WTC11 (cell line): ENCODE results near the gene CMYA5. TPM values are rescaled to one million over a fixed set of nuclear protein-coding genes. Genes with fewer than 3 reads are reported as not detected.

Experiments
- ATAC-seq: fragments of 200-7000 bp; cut with Tn5 transposase; 2 replicates; pipeline ENCODE4 v1.10.0; 2021; ENCODE audit warnings: mild to moderate bottlenecking, moderate library complexity
- CTCF ChIA-PET: fragments of 300-600 bp; sonication (Branson Sonifier 250); formaldehyde crosslinking; loops from one replicate; lab custom pipeline; 2021; ENCODE audit warnings: antibody characterized with exemption; lab: Charles Lee
- POLR2A ChIA-PET: fragments of 350-600 bp; sonication (Branson Sonifier 250); formaldehyde crosslinking; loops from one replicate; lab custom pipeline; 2021; ENCODE audit warnings: antibody characterized with exemption; lab: Charles Lee
- DNase-seq: peaks from one replicate; pipeline ENCODE4 v3.0.0; 2021; ENCODE audit warnings: low spot score
- H3K27ac Mint-ChIP-seq: 2 replicates; pipeline ENCODE4 v1.8.0; 2021; ENCODE audit warnings: mixed read lengths
- H3K27me3 Mint-ChIP-seq: 2 replicates; pipeline ENCODE4 v1.8.0; 2021; ENCODE audit warnings: low read depth, mild to moderate bottlenecking, moderate library complexity, mixed read lengths
- H3K36me3 Mint-ChIP-seq: 2 replicates; pipeline ENCODE4 v1.8.0; 2021; ENCODE audit warnings: mixed read lengths
- H3K4me1 Mint-ChIP-seq: 2 replicates; pipeline ENCODE4 v1.8.0; 2022; ENCODE audit warnings: mixed read lengths
- H3K4me3 Mint-ChIP-seq: 2 replicates; pipeline ENCODE4 v1.8.0; 2021; ENCODE audit warnings: mild to moderate bottlenecking, moderate library complexity, mixed read lengths
- H3K9me3 Mint-ChIP-seq: 2 replicates; pipeline ENCODE4 v1.8.0; 2021; ENCODE audit warnings: mixed read lengths
- ESRRA ChIP-seq: sonication (generic); formaldehyde crosslinking; IDR thresholded peaks from 2 replicates; pipeline ENCODE4 v1.8.1; 2022; ENCODE audit warnings: mild to moderate bottlenecking, missing genetic modification reagents, borderline replicate concordance
- FOXP1 ChIP-seq: sonication (generic); formaldehyde crosslinking; IDR thresholded peaks from 2 replicates; pipeline ENCODE4 v1.8.0; 2022; ENCODE audit warnings: missing genetic modification reagents, mild to moderate bottlenecking, moderate library complexity, borderline replicate concordance
- MXD4 ChIP-seq: fragments of 250-450 bp; sonication (Bioruptor Pico); IDR thresholded peaks from 2 replicates; pipeline ENCODE4 v1.8.0; 2021; ENCODE audit warnings: mild to moderate bottlenecking, moderate library complexity, borderline replicate concordance
- NFYB ChIP-seq: sonication (generic); formaldehyde crosslinking; conservative IDR thresholded peaks from 2 replicates; pipeline ENCODE4 v1.8.0; 2022; ENCODE audit warnings: low read depth, missing genetic modification reagents
- PRRX2 ChIP-seq: fragments of 250-450 bp; sonication (Bioruptor Pico); IDR thresholded peaks from 2 replicates; pipeline ENCODE4 v1.8.0; 2021; ENCODE audit warnings: mild to moderate bottlenecking
- SMAD4 ChIP-seq: sonication (generic); formaldehyde crosslinking; IDR thresholded peaks from 2 replicates; pipeline ENCODE4 v1.8.0; 2022; ENCODE audit warnings: mild to moderate bottlenecking, missing genetic modification reagents
- ZBTB21 ChIP-seq: sonication (generic); formaldehyde crosslinking; IDR thresholded peaks from 2 replicates; pipeline ENCODE4 v1.8.1; 2023; ENCODE audit warnings: mild to moderate bottlenecking, missing genetic modification reagents, borderline replicate concordance
- total RNA-seq: library from RNA; stranded (reverse); gene quantifications from 3 replicates; pipeline ENCODE4 v1.2.3, GENCODE V29; 2021
- TF ChIP-seq, protein P1 (sequence below): sonication (generic); formaldehyde crosslinking; IDR thresholded peaks from 2 replicates; pipeline ENCODE4 v1.8.0; 2023; ENCODE audit warnings: missing genetic modification reagents, mild to moderate bottlenecking, borderline replicate concordance
- TF ChIP-seq, protein P2 (sequence below): sonication (generic); formaldehyde crosslinking; IDR thresholded peaks from 2 replicates; pipeline ENCODE4 v1.8.0; 2022; ENCODE audit warnings: mild to moderate bottlenecking, missing genetic modification reagents
- TF ChIP-seq, protein P3 (sequence below): sonication (generic); formaldehyde crosslinking; IDR thresholded peaks from 2 replicates; pipeline ENCODE4 v1.8.1; 2022; ENCODE audit warnings: low read depth, missing genetic modification reagents, borderline replicate concordance
- TF ChIP-seq, protein P4 (sequence below): sonication (generic); formaldehyde crosslinking; IDR thresholded peaks from 2 replicates; pipeline ENCODE4 v1.8.1; 2023; ENCODE audit warnings: mild to moderate bottlenecking, missing genetic modification reagents
- TF ChIP-seq, protein P5 (sequence below): sonication (generic); formaldehyde crosslinking; IDR thresholded peaks from 2 replicates; pipeline ENCODE4 v1.8.1; 2023; ENCODE audit warnings: mild to moderate bottlenecking, missing genetic modification reagents, moderate library complexity

Gene CMYA5
- total RNA-seq, 1 experiment from 2014 or later = 1.2 TPM

DNA sequence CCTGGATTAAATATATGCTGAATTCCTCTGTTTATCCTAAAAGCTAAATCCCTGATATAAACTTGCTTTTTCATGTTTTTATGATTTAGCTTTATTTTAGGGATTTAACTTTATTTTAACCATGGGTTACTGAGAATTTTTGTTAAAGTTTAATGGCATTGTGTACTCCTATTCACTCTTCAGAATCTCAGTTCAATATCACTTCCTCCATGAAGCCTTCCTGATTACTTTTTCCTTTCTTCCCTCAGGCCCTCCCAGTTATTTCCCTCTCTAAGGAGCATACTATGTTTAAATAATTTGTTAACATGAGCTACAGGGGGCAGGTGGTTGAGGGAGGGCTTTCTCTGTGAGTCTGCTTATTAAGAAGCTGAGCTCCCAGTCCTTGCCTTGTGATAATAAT is 151.5 kb downstream of the CMYA5 start (continued):
- TF ChIP-seq, protein P1, sequence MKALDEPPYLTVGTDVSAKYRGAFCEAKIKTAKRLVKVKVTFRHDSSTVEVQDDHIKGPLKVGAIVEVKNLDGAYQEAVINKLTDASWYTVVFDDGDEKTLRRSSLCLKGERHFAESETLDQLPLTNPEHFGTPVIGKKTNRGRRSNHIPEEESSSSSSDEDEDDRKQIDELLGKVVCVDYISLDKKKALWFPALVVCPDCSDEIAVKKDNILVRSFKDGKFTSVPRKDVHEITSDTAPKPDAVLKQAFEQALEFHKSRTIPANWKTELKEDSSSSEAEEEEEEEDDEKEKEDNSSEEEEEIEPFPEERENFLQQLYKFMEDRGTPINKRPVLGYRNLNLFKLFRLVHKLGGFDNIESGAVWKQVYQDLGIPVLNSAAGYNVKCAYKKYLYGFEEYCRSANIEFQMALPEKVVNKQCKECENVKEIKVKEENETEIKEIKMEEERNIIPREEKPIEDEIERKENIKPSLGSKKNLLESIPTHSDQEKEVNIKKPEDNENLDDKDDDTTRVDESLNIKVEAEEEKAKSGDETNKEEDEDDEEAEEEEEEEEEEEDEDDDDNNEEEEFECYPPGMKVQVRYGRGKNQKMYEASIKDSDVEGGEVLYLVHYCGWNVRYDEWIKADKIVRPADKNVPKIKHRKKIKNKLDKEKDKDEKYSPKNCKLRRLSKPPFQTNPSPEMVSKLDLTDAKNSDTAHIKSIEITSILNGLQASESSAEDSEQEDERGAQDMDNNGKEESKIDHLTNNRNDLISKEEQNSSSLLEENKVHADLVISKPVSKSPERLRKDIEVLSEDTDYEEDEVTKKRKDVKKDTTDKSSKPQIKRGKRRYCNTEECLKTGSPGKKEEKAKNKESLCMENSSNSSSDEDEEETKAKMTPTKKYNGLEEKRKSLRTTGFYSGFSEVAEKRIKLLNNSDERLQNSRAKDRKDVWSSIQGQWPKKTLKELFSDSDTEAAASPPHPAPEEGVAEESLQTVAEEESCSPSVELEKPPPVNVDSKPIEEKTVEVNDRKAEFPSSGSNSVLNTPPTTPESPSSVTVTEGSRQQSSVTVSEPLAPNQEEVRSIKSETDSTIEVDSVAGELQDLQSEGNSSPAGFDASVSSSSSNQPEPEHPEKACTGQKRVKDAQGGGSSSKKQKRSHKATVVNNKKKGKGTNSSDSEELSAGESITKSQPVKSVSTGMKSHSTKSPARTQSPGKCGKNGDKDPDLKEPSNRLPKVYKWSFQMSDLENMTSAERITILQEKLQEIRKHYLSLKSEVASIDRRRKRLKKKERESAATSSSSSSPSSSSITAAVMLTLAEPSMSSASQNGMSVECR (CRISPR knock-in tag) = no peak
- no peak for TF ChIP-seq PRRX2

DNA sequence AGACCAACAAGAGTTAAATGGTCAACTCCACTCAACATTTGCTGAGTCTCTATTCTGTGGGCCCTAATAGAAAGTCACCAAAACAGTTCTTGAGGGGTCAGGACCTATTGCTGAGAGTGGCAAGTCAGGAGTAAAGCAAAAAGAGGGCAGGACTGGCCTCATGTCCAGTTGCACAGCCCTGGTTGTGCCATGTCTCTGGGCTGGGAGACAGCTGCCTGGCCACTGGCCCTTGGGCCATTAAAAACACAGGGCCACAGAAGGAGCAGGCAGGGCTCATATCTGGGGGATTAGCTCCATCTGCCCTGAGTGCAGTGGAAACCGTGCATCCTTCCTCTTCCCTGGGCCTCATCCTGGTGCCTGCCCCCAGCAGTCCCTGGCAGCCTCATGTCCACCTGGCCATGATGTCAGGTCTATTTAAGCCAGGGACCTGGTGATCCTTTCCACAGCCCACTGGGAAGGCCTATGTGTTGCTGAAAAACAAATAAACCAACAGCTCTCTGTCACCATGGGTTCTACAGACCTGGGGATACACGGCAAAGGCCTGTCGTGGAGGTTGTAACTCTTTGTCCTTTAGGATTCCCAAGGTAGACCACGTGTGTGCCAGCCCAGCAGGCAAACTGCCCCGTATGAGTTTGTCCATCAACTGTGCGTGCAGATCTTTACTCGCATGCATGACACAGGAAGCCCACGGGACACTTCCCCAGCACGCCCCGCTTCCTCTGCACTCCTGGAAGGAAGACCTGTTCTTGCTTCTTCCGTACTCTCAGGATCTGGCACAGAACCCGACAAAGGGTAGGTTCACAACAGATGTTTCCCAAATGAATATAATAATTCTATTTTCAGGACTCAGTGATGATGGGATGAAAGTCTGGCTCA is 152.6 kb downstream of the CMYA5 start:
- POLR2A ChIA-PET = no interaction called here
- CTCF ChIA-PET = interaction anchor here (0.5 to 3.9 kb wide), 3 partner anchors 11 to 102 kb away, joined by 3 to 16 read pairs (median 13); no protein-coding TSS in a partner anchor
- peaks cover 8% of the 10 kb centered on the region for H3K4me1 Mint-ChIP-seq

DNA sequence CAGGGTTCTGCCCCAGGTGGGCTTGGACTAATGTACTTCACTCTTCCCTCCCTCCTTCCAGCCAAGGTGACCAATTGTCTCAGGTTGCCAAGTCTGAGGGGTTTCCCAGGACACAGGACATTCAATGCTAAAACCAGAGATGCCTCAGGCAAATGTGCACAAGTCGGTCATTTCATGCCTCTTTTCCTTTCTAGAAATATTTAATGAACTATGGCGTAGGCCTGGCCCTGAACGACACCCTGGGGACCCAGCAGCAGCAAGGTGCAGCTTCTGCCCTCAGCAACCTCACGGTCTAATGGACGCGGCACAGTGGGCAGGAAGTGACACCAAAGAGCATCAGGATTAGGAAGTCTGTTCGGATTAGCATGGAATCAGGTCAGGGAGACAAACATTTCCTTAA is 153.4 kb downstream of the CMYA5 start:
- H3K4me3 Mint-ChIP-seq = no peak overlapping the region
- TF ChIP-seq PRRX2 (no peak), SMAD4 (CRISPR knock-in tag) (no peak), ESRRA (CRISPR knock-in tag) (no peak), MXD4 (CRISPR knock-in tag) (no peak)
- TF ChIP-seq, all 79 proteins: peak for 0
- no peak for ATAC-seq
- CTCF ChIA-PET = interaction anchor here (3.9 kb wide), 1 partner anchor 14 kb away, joined by 16 read pairs; no protein-coding TSS in a partner anchor
- H3K9me3 Mint-ChIP-seq = no peaks in the 10 kb centered on the region
- peaks cover 8% of the 10 kb centered on the region for H3K4me1 Mint-ChIP-seq
- no peak for DNase-seq
- no peaks in the 10 kb centered on the region for H3K36me3 Mint-ChIP-seq
- POLR2A ChIA-PET = no interaction called here
- no peaks in the 10 kb centered on the region for H3K27me3 Mint-ChIP-seq
- H3K27ac Mint-ChIP-seq = no peak overlapping the region

More for the DNA sequence above, 152.6 kb downstream of the CMYA5 start:
- no peaks in the 10 kb centered on the region for H3K36me3 Mint-ChIP-seq
- TF ChIP-seq, protein P2, sequence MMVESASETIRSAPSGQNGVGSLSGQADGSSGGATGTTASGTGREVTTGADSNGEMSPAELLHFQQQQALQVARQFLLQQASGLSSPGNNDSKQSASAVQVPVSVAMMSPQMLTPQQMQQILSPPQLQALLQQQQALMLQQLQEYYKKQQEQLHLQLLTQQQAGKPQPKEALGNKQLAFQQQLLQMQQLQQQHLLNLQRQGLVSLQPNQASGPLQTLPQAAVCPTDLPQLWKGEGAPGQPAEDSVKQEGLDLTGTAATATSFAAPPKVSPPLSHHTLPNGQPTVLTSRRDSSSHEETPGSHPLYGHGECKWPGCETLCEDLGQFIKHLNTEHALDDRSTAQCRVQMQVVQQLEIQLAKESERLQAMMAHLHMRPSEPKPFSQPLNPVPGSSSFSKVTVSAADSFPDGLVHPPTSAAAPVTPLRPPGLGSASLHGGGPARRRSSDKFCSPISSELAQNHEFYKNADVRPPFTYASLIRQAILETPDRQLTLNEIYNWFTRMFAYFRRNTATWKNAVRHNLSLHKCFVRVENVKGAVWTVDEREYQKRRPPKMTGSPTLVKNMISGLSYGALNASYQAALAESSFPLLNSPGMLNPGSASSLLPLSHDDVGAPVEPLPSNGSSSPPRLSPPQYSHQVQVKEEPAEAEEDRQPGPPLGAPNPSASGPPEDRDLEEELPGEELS = no peak
- TF ChIP-seq, protein P3, sequence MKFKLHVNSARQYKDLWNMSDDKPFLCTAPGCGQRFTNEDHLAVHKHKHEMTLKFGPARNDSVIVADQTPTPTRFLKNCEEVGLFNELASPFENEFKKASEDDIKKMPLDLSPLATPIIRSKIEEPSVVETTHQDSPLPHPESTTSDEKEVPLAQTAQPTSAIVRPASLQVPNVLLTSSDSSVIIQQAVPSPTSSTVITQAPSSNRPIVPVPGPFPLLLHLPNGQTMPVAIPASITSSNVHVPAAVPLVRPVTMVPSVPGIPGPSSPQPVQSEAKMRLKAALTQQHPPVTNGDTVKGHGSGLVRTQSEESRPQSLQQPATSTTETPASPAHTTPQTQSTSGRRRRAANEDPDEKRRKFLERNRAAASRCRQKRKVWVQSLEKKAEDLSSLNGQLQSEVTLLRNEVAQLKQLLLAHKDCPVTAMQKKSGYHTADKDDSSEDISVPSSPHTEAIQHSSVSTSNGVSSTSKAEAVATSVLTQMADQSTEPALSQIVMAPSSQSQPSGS (CRISPR knock-in tag) = no peak
- TF ChIP-seq, all 79 proteins: peak for 0
- H3K27me3 Mint-ChIP-seq = no peaks in the 10 kb centered on the region
- H3K9me3 Mint-ChIP-seq = no peaks in the 10 kb centered on the region
- ATAC-seq = no peak
- no peak overlapping the region for H3K27ac Mint-ChIP-seq
- no peak for DNase-seq
- no peak overlapping the region for H3K4me3 Mint-ChIP-seq

DNA sequence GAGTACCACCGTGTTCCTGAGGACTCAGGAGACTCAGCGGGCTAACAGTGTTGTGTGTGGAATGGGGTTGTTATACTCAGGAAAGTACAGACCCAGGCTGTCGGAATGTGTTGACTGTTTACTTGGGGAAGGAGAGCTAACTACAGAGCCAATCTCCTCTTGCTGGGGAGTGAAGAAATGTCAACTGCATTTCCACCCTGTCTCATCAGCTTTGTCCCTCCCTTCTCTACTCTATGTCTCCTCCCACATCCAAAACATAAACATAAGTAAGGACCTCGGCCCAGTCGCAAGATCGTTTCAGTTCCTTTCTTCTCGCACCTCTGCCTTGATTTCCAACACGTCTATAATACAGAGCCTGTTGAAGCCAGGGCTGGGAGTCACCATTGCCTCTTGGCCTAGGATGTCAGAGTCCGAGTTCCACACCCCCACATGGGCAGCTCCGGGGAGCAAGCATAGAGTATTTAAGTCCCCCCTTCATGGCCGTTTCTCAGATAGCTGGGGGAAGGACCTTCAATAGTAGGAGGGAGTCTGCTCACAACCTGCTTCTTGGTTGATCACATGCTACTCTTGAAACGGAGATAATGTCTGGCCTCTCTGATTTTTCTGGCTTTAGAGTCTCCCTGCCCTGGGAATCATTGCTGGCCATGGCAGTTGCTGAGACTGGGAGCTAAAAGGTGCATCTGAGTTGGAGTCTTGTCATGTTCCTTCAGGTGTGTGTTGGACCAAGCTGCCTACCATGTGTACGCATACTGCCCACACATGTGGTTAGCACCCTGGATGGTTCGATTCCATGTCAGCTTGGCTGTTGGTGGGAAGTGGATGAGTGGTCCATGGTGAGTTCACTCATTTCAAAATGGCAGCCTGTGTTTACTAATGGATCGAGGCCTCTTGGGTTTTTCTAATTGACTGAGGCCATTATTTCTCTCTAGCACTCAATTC is 154.1 kb downstream of the CMYA5 start:
- H3K9me3 Mint-ChIP-seq = no peaks in the 10 kb centered on the region
- no peaks in the 10 kb centered on the region for H3K27me3 Mint-ChIP-seq
- peaks cover 8% of the 10 kb centered on the region for H3K4me1 Mint-ChIP-seq
- no peak overlapping the region for H3K4me3 Mint-ChIP-seq
- ChIA-PET CTCF (interaction anchor here (3.9 kb wide), 1 partner anchor 15 kb away, joined by 16 read pairs; no protein-coding TSS in a partner anchor), POLR2A (no interaction called here)
- ATAC-seq (no peak), DNase-seq (no peak)
- no peaks in the 10 kb centered on the region for H3K36me3 Mint-ChIP-seq
- H3K27ac Mint-ChIP-seq = no peak overlapping the region
- TF ChIP-seq ZBTB21 (CRISPR knock-in tag) = no peak
- TF ChIP-seq FOXP1 (CRISPR knock-in tag) = no peak
- TF ChIP-seq, protein P4, sequence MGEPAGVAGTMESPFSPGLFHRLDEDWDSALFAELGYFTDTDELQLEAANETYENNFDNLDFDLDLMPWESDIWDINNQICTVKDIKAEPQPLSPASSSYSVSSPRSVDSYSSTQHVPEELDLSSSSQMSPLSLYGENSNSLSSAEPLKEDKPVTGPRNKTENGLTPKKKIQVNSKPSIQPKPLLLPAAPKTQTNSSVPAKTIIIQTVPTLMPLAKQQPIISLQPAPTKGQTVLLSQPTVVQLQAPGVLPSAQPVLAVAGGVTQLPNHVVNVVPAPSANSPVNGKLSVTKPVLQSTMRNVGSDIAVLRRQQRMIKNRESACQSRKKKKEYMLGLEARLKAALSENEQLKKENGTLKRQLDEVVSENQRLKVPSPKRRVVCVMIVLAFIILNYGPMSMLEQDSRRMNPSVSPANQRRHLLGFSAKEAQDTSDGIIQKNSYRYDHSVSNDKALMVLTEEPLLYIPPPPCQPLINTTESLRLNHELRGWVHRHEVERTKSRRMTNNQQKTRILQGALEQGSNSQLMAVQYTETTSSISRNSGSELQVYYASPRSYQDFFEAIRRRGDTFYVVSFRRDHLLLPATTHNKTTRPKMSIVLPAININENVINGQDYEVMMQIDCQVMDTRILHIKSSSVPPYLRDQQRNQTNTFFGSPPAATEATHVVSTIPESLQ (CRISPR knock-in tag) = no peak
- no peak for TF ChIP-seq NFYB (CRISPR knock-in tag)
- TF ChIP-seq, protein P5, sequence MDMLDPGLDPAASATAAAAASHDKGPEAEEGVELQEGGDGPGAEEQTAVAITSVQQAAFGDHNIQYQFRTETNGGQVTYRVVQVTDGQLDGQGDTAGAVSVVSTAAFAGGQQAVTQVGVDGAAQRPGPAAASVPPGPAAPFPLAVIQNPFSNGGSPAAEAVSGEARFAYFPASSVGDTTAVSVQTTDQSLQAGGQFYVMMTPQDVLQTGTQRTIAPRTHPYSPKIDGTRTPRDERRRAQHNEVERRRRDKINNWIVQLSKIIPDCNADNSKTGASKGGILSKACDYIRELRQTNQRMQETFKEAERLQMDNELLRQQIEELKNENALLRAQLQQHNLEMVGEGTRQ = no peak
